ENCODE results near the gene GMPR2. TPM values are rescaled to one million over a fixed set of nuclear protein-coding genes. Genes with fewer than 3 reads are reported as not detected.

The GMPR2 gene
- total RNA-seq, 1 experiment from 2014 or later, result 85.8 TPM

- DNase-seq (ENCODE audit: low spot score), result no peak
These were observed 48.2 kb downstream of the GMPR2 start for GRCh38 chr14:24280797-24281460.

DNA sequence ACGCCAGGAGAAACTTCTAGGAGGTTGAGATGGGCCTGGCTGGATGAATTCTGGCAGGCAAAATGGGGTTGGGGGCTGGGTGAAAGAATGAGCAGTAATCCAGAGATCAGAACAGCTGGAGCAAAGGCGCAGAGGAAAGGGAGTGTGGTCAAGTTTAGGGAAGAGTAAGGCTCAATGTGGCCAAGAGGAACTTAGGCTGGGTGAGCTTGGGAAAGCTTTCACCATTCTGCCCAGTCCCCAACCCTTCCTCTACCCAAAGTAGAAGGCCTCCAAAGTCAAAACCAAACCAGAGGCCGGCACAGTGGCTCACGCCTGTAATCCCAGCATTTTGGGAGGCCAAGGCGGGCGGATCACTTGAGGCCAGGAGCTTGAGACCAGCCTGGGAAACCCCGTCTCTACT is 48.9 kb downstream of the GMPR2 start:
- Histone ChIP-seq H3K4me3 (ENCODE audit: low read depth, low read length, poor library complexity, severe bottlenecking) (no peak overlapping the region), H3K27ac (ENCODE audit: low read depth, low read length, poor library complexity, severe bottlenecking) (no peak overlapping the region), H3K9me3 (ENCODE audit: low read depth, low read length, poor library complexity, severe bottlenecking) (no peaks in the 10 kb centered on the region), H3K4me1 (ENCODE audit: insufficient read depth, low read length, poor library complexity, severe bottlenecking) (no peaks in the 10 kb centered on the region), H3K36me3 (ENCODE audit: insufficient read depth, low read length, poor library complexity, severe bottlenecking) (no peaks in the 10 kb centered on the region), H3K27me3 (replicated peaks; ENCODE audit: insufficient read depth, low read depth, low read length, poor library complexity) (no peaks in the 10 kb centered on the region)
- TF ChIP-seq EZH2 (IDR thresholded peaks at IDR 0.05; ENCODE audit: borderline replicate concordance, low read depth, low read length, poor library complexity, severe bottlenecking), result no peak
- TF ChIP-seq, protein P1, sequence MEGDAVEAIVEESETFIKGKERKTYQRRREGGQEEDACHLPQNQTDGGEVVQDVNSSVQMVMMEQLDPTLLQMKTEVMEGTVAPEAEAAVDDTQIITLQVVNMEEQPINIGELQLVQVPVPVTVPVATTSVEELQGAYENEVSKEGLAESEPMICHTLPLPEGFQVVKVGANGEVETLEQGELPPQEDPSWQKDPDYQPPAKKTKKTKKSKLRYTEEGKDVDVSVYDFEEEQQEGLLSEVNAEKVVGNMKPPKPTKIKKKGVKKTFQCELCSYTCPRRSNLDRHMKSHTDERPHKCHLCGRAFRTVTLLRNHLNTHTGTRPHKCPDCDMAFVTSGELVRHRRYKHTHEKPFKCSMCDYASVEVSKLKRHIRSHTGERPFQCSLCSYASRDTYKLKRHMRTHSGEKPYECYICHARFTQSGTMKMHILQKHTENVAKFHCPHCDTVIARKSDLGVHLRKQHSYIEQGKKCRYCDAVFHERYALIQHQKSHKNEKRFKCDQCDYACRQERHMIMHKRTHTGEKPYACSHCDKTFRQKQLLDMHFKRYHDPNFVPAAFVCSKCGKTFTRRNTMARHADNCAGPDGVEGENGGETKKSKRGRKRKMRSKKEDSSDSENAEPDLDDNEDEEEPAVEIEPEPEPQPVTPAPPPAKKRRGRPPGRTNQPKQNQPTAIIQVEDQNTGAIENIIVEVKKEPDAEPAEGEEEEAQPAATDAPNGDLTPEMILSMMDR (conservative IDR thresholded peaks at IDR 0.05; ENCODE audit: low read depth, low read length), result no peak
- BruUV-seq (replicated peaks), result no TSS peak
- no peak for DNase-seq (ENCODE audit: low spot score)
- ChIA-PET POLR2A (ENCODE audit: low non-redundant PET) (no interaction called here), CTCF (no interaction called here)
- intact Hi-C loops (cut with micrococcal nuclease; ENCODE audit: unreplicated experiment), result no loop called here

More at GRCh38 chr14:24280797-24281460, 48.2 kb downstream of the GMPR2 start:
- BruUV-seq (replicated peaks), result no TSS peak
- no peak overlapping the region for H3K4me3 ChIP-seq (ENCODE audit: low read depth, low read length, poor library complexity, severe bottlenecking)
- TF ChIP-seq, protein P1 (conservative IDR thresholded peaks at IDR 0.05; ENCODE audit: low read depth, low read length), result no peak
- TF ChIP-seq EZH2 (IDR thresholded peaks at IDR 0.05; ENCODE audit: borderline replicate concordance, low read depth, low read length, poor library complexity, severe bottlenecking), result no peak
- ChIA-PET CTCF (interaction anchor here (0.5 kb wide), 1 partner anchor 285 kb away, joined by 4 read pairs; no protein-coding TSS in a partner anchor), POLR2A (ENCODE audit: low non-redundant PET) (no interaction called here)
- no peaks in the 10 kb centered on the region for H3K36me3 ChIP-seq (ENCODE audit: insufficient read depth, low read length, poor library complexity, severe bottlenecking)
- intact Hi-C loops (cut with micrococcal nuclease; ENCODE audit: unreplicated experiment), result no loop called here
- H3K4me1 ChIP-seq (ENCODE audit: insufficient read depth, low read length, poor library complexity, severe bottlenecking), result no peaks in the 10 kb centered on the region
- H3K27ac ChIP-seq (ENCODE audit: low read depth, low read length, poor library complexity, severe bottlenecking), result no peak overlapping the region
- H3K9me3 ChIP-seq (ENCODE audit: low read depth, low read length, poor library complexity, severe bottlenecking), result no peaks in the 10 kb centered on the region
- H3K27me3 ChIP-seq (replicated peaks; ENCODE audit: insufficient read depth, low read depth, low read length, poor library complexity), result no peaks in the 10 kb centered on the region

- TF ChIP-seq, protein P1 (conservative IDR thresholded peaks at IDR 0.05; ENCODE audit: low read depth, low read length), result no peak
- TF ChIP-seq EZH2 (IDR thresholded peaks at IDR 0.05; ENCODE audit: borderline replicate concordance, low read depth, low read length, poor library complexity, severe bottlenecking), result no peak
- H3K4me3 ChIP-seq (ENCODE audit: low read depth, low read length, poor library complexity, severe bottlenecking), result no peak overlapping the region
- BruUV-seq (replicated peaks), result no TSS peak
- no peaks in the 10 kb centered on the region for H3K4me1 ChIP-seq (ENCODE audit: insufficient read depth, low read length, poor library complexity, severe bottlenecking)
- DNase-seq (ENCODE audit: low spot score), result no peak
- H3K36me3 ChIP-seq (ENCODE audit: insufficient read depth, low read length, poor library complexity, severe bottlenecking), result no peaks in the 10 kb centered on the region
- no peak overlapping the region for H3K27ac ChIP-seq (ENCODE audit: low read depth, low read length, poor library complexity, severe bottlenecking)
- H3K27me3 ChIP-seq (replicated peaks; ENCODE audit: insufficient read depth, low read depth, low read length, poor library complexity), result no peaks in the 10 kb centered on the region
- H3K9me3 ChIP-seq (ENCODE audit: low read depth, low read length, poor library complexity, severe bottlenecking), result no peaks in the 10 kb centered on the region
- ChIA-PET POLR2A (ENCODE audit: low non-redundant PET) (no interaction called here), CTCF (interaction anchor here (0.6 kb wide), 2 partner anchors 28 to 52 kb away, joined by 3 to 11 read pairs; partner anchors contain the start of gene LTB4R)
- intact Hi-C loops (cut with micrococcal nuclease; ENCODE audit: unreplicated experiment), result no loop called here
These were observed 50.0 kb downstream of the GMPR2 start for GRCh38 chr14:24282736-24283135.
